ENCODE data around the gene CYP2S1.

Gene CYP2S1

DNA sequence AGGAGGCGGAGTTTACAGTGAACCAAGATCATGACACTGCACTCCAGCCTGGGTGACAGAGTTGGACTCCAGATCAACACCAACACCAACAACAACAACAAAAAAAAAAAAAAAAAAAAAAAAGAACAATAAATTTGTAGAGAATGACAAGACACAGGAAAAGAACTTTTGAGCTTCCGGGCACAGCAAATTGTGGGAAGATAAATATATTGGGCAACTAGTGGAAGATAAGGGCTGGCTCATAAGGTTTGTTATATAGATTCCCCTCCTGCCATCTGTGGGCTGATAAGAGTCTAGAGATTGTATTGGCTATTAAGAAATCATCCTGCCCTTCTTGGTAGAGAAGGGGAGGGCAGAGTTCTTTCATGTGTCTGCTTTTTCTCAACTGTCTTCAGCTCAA, 33.1 kb upstream of the CYP2S1 start:
- TF ChIP-seq, protein P1, sequence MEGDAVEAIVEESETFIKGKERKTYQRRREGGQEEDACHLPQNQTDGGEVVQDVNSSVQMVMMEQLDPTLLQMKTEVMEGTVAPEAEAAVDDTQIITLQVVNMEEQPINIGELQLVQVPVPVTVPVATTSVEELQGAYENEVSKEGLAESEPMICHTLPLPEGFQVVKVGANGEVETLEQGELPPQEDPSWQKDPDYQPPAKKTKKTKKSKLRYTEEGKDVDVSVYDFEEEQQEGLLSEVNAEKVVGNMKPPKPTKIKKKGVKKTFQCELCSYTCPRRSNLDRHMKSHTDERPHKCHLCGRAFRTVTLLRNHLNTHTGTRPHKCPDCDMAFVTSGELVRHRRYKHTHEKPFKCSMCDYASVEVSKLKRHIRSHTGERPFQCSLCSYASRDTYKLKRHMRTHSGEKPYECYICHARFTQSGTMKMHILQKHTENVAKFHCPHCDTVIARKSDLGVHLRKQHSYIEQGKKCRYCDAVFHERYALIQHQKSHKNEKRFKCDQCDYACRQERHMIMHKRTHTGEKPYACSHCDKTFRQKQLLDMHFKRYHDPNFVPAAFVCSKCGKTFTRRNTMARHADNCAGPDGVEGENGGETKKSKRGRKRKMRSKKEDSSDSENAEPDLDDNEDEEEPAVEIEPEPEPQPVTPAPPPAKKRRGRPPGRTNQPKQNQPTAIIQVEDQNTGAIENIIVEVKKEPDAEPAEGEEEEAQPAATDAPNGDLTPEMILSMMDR (IDR thresholded peaks at IDR 0.05), result no peak
- Mint-ChIP-seq H3K36me3 (ENCODE audit: low read depth) (no peaks in the 10 kb centered on the region), H3K4me1 (no peaks in the 10 kb centered on the region), H3K9me3 (peaks cover 19% of the 10 kb centered on the region), H3K27me3 (ENCODE audit: low read depth, poor library complexity) (peaks cover 8% of the 10 kb centered on the region), H3K4me3 (no peak overlapping the region), H3K27ac (no peak overlapping the region)
- no peak for DNase-seq

DNA sequence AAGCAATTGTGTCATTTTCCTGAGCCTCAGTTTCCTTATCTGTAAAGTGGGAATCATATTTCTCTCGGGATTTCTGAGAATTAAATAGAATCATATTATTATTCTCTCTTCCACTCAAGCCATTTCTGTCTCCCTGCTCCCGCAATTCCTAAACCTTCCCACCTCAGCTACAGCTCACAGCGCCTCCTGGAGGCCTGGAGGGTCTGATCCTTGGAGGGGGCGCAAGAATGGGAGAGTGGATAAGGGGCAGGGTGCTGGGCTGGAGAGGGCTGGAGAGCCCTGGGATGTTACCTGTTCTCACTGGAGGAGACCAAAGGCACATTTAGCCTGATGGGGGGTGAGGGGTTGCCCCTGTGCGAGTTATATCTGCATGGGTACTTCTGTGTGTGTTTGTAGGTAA, 31.1 kb upstream of the CYP2S1 start:
- Mint-ChIP-seq H3K4me3 (no peak overlapping the region), H3K27ac (no peak overlapping the region), H3K4me1 (no peaks in the 10 kb centered on the region), H3K9me3 (peaks cover 5% of the 10 kb centered on the region), H3K36me3 (ENCODE audit: low read depth) (no peaks in the 10 kb centered on the region), H3K27me3 (ENCODE audit: low read depth, poor library complexity) (peaks cover 12% of the 10 kb centered on the region)
- TF ChIP-seq, protein P1 (IDR thresholded peaks at IDR 0.05), result no peak
- DNase-seq, result no peak

DNA sequence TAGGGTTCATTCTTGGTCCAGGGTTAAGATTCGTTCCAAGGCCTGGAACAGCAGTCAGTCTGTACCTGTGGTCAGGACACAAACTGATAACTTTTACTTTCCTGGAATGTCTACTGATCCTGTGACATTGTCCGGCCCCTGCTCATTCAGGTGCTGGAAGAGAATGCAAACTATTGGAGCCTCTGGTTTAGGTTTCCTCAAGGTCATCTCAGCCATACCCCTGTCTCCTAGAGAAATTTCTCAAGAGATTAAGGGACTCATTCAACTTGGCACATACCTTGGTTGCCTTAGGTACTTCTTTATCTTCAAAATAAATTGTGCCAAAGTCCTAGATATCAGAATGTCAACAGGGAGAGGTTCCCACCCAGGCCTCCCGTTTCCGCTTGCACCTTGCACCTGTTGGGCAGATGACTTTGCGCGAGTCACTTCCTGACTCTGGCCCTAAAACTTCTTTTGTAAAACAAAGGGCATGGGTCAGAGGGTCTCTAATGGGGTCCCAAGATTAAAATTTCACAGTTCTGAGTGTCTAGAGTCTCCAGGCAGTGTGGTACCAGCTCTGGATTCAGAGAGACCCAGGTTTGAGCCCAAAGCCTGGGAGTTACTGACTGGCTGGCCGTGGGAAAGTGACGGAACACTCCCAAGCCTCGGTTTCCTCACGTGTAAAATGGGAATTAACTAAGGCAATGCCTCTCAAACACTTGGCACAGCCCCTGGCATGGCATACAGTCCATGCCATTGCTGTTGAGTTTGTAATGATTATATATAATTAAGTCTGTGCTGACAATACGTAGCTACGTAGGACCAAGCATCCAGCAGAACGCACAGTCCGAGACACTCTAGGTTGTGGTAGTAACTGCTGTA, 25.8 kb upstream of the CYP2S1 start:
- peaks cover 10% of the 10 kb centered on the region for H3K27me3 Mint-ChIP-seq (ENCODE audit: low read depth, poor library complexity)
- TF ChIP-seq, protein P1 (IDR thresholded peaks at IDR 0.05), result no peak
- H3K9me3 Mint-ChIP-seq, result no peaks in the 10 kb centered on the region
- H3K4me3 Mint-ChIP-seq, result no peak overlapping the region
- no peak overlapping the region for H3K27ac Mint-ChIP-seq
- H3K4me1 Mint-ChIP-seq, result no peaks in the 10 kb centered on the region
- no peak for DNase-seq
- no peaks in the 10 kb centered on the region for H3K36me3 Mint-ChIP-seq (ENCODE audit: low read depth)

DNA sequence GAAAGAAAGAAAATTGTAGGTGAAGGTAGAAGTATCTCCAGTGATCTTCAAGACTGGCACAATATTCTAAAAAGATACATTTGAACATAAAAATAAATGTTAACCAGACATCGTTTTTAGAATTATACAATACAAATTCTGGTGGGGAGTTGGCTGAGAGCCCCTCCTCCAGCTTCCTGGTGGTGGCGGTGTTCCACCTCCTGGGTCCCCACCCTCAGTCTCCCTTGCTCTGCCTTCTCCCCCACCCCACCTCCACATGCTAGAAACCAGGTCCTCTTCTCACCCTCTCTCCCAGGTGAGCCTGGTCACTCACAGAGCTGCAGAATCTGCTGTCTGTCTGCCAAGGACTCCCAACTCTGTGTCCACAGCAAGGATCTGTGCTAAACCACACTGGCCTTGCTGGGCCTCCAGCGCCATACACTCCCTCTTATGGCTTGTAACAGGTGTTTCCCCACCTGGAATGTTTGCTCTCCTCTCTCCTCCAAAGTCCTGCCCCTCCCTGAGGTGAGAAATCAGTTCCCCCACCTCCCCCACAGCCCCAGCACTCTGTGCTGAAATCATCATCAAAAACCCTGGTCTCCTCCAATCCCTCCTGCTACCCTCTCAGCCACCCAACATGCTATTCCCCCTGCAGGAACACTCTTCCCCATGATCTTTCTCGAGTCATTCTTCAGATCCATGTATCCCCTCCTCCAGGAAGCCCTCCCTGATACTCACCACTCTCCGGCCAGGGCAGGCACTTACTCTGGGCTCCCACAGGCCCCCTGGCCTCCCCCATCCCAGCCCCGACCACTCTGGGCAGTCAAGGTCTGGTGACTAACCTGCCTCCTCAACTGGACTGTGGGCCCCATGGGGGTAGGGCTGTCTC, 20.5 kb upstream of the CYP2S1 start:
- TF ChIP-seq, protein P1 (IDR thresholded peaks at IDR 0.05), result no peak
- Mint-ChIP-seq H3K4me3 (no peak overlapping the region), H3K27me3 (ENCODE audit: low read depth, poor library complexity) (no peaks in the 10 kb centered on the region), H3K9me3 (no peaks in the 10 kb centered on the region), H3K4me1 (peaks cover 10% of the 10 kb centered on the region), H3K36me3 (ENCODE audit: low read depth) (no peaks in the 10 kb centered on the region), H3K27ac (no peak overlapping the region)
- no peak for DNase-seq

DNA sequence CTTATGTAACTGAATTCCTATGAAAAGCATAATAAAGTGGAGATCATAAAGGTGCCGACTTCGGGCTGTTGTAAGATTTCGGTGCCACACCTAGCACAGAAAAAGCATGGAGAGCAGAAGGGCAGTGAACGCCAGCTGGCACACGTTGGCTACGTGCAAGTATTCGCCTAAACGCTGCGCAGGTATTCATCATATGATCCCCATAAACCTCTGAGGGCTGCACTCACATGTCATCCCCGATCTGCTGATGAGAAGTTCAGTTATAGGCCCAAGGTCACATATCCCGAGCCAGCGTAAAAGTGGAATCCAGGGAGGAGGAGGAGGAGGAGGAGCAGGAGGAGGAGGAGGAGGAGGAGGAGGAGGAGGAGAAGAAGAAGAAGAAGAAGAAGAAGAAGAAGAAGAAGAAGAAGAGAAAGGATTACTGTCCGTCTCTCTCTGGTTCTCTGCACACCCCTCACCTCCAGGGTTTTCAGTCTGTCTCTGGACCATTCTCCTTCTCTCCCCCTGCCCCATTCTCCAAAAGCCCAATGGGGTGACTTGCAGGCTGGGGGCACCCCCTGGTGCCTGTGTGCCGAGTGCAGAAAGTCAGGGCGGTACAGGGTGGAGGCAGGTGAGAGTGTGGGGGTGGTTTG, 18.6 kb upstream of the CYP2S1 start:
- Mint-ChIP-seq H3K9me3 (peaks cover 4% of the 10 kb centered on the region), H3K4me3 (no peak overlapping the region), H3K27ac (no peak overlapping the region), H3K36me3 (ENCODE audit: low read depth) (no peaks in the 10 kb centered on the region), H3K27me3 (ENCODE audit: low read depth, poor library complexity) (no peaks in the 10 kb centered on the region), H3K4me1 (peaks cover 10% of the 10 kb centered on the region)
- no peak for DNase-seq
- TF ChIP-seq, protein P1 (IDR thresholded peaks at IDR 0.05), result no peak

Measured in nephron progenitor cell (in vitro differentiated cells).